Posterior cingulate gyrus (tissue), 11 donors: ENCODE measurements around the gene AFG1L.
"Not testable (repeated sequence)": the region's sequence is repeated elsewhere in the genome, so short reads cannot be mapped to it uniquely, and the experiment has no call there.

Experiments
- DNase-seq, 10 donors: peaks; one replicate each; pipeline versions ENCODE4 v3.0.0 to v3.0.0-alpha.2; 2020 to 2021; ENCODE audit warnings: mixed read lengths in 3 of 10
- intact Hi-C: fragments of 100-400 bp; cut with DNase I; formaldehyde crosslinking; loops from one replicate; pipeline ENCODE4 v1.15.1; 2023

The AFG1L gene

DNA sequence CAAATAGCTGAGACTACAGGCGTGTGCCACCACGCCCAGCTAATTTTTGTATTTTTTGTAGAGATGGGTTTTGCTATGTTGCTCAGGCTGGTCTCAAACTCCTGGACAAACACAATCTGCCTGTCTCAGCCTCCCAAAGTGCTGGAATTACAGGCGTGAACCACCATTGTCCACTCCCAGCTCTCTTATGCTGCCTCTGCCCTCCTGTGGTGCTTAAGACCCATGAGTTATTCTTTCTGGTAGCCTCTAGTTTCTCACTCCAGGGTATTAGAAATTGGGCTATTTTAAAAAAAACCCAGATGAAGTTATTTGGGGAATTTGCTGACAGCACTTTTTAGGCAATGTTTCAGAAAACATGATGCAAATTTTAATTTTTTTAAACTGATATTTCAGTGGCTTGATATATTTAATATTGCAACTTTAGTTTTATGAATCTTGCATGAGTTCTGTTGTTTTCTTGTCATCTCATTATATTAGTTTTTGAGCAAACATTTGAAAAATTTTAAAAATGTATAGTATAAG is 151.8 kb downstream of the AFG1L start:
- intact Hi-C loops, result no loop called here
- DNase-seq, result no peak

DNA sequence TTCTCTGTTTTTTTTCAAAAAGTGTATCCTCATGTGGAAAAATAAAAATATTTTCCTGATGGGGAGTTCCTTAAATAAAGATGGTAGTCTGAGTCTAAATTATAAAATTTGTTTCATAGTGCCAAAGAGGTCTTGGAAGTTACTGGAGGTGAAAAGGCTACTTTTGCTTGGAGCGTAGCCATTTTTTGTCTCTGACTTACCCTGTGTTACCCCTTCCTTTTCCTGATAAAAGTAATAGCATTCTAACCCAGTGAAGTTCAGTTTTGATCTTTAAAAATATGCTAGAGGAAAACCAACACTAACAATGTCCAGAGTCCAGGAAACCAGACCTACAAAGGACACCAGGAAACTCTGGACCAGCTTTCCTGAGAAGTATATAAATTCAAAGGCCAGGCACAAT is 153.6 kb downstream of the AFG1L start:
- intact Hi-C loops, result no loop called here
- no peak for DNase-seq

DNA sequence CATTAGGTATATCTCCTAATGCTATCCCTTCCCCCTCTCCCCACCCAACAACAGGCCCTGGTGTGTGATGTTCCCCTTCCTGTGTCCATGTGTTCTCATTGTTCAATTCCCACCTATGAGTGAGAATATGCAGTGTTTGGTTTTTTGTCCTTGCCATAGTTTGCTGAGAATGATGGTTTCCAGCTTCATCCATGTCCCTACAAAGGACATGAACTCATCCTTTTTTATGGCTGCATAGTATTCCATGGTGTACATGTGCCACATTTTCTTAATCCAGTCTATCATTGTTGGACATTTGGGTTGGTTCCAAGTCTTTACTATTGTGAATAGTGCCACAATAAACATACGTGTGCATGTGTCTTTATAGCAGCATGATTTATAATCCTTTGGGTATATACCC is 154.9 kb downstream of the AFG1L start:
- intact Hi-C loops, DNase-seq: not testable (repeated sequence)

DNA sequence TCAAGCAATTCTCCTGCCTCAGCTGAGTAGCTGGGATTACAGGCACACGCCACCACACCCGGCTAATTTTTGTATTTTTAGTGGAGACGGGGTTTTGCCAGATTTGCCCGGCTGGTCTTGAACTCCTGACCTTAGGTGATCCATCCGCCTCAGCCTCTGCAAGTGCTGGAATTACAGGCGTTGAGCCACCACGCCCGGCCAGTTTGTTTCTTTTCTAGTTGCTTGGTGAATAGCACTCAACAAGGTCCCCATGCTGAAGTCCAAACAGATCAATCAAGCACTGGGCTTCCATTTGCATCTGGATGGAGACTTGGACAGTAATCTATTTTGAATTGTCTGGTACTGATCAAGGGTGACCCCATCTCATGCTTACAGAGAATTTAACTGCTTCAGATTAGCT is 157.0 kb downstream of the AFG1L start:
- DNase-seq, result no peak
- intact Hi-C loops, result no loop called here

DNA sequence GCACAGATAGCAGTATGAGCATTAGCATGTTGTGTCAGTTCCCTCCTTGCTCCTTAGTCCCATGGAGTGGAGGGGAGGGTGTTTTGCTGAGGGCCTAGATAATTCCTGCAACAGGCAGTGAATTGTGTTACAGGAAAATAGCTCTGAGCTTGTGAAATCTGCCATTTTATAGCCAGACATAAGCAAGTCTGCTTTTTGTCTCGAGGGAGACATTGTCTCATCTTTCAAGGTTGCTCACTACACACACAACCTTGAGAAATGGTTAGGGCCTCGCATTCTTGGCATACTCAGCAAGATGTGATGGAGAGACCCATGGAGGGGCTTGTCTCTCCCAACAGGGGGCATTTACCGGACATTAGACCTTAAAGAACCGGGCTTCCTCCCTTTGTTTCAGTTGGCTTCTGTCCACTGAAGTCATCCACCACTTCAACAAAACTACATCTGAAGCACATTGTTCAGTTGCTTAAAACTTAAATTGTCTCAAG is 157.9 kb downstream of the AFG1L start:
- intact Hi-C loops, result no loop called here
- no peak for DNase-seq

DNA sequence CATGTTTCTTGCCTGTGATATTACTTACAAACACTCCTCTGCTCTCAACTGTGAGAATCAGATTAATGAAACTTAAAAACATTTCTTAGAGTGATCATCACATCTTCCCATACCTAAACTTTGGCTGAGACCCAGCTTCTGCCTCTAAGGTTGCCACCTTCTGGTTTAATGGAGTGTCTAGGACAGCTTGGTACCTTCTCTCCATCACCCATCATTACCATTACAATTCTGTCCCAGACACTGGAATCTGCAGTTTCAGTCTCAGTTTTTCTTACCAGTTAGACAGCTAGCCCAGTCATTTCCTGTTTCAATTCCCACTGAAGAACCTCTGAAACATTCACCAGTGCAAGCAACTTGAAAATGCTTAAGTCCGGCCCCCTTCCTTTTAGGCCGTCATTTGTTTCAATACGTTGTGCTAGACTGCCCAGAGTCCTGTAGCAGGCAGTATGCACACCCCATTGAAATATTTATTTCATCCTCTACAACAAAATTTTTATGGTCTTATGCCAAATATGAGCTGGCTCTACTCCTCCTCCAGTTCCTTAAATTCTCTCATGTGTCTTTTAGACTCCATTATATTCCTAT is 158.8 kb downstream of the AFG1L start:
- intact Hi-C loops, result no loop called here
- DNase-seq, result no peak

DNA sequence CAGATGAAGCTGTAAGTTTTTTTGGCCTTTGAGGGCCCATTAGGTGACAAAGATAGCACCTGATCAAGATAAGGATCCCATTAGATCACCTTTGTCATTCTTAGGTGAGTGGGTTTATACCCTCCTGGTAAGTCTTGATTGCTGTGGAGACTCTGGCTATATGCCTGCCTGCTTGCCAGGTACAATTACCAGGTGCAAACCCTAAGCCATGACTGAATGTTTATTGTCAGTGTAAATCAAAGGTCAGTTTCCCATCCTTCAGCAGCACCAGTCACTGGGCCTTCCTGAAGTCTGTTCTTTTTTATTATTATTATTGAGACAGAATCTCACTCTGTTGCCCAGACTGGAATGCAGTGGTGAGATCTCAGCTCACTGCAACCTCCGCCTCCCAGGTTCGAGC is 159.5 kb downstream of the AFG1L start:
- DNase-seq, result no peak
- intact Hi-C loops, result no loop called here

DNA sequence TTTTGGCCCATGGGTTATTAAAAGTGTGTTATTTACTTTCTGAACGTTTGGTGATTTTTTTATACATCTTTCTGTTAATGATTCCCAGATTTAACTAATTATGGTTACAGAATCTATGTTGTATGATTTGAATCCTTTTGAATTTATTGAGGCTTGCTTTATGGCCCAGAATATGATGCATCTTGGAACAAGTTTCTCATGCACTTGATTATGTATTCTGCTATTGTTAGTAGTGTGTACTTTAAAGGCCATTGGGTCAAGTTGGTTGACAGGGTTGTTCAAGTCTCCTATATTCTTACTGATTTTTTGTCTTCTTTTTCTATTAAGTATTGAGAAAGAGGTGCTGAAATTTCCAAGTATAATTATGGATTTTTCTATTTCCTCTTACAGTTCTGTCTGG is 160.8 kb downstream of the AFG1L start:
- intact Hi-C loops, result no loop called here
- no peak for DNase-seq

DNA sequence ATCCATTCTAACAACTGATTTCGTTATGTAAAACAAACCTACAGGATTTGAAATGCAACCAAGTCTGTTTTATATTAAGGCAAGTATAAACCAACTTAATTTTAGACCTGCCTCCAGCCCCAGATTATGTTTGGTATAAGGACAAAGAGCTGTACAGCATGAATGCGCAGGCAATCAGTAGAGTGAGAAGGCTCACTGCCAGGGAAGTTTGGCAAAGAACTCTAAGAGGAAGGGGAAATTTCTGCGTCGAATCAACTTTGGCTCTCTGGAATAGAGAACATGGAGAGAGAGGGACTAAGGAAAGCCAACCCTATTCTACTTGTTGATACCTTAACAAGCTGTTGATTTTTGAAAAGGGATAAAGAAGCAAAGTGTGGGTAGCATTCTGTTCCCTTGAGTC is 168.9 kb downstream of the AFG1L start:
- no peak for DNase-seq
- intact Hi-C loops, result no loop called here

DNA sequence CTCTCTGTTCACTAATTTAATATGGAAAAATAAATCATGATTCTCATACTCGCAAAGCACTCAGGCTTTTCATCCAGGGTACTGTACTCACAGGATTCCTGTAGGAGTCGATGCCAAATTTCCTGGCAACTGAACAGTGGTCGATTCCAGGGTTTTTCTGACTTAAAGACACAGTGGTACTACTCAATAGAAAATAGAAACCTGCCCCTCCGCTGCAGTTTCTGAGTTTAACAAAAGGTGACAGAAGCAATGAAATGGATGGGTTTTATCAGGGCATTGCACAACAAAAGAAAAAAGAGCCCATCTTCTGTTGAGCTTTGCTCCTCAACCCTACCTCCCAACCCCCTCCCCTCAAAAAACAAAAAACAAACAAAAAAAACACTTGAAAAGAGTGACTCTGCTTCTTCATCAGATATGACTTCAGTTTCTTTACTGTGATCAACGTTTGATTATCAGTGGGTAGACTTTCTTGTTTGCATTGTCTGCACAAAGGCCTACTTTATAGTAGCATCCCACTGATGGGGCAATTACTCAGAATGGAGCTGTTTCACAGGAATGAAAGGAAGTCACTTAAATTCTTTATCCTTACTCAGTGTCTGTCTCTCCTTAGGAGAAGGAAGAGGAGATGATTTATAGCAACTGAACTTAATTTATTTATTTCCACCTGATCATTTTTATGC is 169.7 kb downstream of the AFG1L start:
- intact Hi-C loops, result no loop called here
- DNase-seq, result no peak

DNA sequence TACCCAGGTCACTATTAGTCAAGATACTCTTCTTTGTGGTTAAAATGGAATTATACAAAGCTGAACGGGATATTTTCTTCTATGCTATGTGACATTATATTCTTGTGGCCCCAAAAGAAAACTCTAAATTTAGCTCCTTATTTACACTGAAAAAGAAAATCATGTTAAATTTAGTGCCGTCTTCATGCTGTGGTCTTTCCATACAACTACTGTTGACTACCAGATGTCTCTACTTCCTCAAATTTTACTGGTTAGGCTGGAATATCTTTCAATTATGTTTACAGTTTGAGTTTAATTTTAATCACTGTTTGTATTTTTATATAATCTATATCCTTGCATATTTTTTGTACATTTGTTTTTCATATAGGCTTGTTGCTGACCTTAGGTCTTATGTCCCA is 170.2 kb downstream of the AFG1L start:
- DNase-seq, result no peak
- intact Hi-C loops, result no loop called here

DNA sequence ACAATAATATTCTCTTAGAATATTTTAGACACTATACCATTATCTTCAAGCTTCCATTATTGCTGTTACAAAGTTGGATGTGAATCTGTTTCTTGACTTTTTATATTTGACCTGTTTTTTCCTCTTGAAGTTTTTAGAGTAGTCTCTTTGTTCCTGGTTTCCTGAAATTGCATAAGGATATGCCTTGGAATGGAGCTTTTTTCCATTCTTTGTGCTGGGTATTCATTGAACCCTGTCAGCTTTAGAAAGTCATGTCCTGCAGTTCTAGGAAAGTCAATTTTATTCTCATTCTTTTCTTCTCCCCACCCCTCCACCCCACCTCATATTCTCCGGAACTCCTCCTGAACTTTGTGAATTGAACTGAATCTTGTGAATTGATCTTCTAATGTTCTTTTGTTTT is 173.5 kb downstream of the AFG1L start:
- intact Hi-C loops, result no loop called here
- no peak for DNase-seq

DNA sequence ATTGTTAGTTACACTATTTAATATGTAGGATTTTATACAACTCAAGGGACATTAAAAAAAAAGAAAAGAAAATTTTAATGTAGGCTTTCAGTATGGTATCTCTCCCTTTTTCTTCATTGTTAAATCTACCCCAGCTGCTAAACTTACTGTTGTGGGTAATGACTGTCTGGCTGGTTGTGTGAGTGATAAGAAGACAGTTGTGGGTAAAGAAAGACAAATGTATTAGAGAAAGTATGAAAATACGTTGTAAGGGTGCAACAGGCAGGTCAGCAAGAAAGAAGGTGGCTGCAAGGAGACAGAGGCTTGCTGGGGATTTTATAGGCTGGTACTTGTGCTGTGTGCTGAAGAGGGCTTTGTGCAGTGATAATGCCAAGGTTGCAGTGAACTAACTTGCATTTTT is 174.5 kb downstream of the AFG1L start:
- DNase-seq, result no peak
- intact Hi-C loops, result no loop called here

DNA sequence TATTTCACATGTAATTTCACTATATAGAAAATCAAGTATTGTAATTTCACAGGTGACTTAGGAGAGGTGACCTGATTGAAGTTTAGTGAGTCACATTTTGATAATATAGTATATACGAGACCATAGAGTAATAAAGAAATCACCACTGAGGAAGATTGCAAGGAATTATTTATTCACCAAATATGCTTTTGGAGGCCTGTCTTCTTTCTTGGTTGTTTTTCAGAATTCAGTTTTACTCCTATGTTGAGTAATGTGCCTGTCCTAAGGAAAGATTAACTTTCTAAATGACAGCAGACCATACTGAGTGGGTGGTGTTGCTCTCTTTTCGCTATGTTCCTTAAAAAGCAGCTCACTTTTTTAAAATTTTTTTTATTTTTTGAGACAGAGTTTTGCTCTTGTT is 178.3 kb downstream of the AFG1L start:
- intact Hi-C loops, result no loop called here
- no peak for DNase-seq

DNA sequence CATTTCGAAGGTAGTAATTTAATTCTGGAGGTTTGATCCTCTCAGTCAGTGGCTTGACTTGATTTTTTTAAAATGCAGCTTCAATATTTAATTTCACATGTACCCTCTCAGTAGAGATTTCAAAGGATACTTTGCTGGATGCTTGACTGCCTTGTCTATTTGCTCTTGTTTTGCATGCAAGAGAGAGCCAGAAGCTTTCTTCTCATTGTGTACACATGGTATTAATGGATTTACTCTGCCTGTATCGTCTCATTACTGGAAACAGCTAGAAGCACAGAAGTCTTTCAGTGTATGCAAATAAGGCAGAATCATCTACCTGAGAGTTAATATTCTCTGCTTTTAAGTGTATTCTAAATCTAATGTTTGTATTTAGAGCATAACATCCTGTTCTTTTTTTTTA is 181.5 kb downstream of the AFG1L start:
- intact Hi-C loops, result no loop called here
- DNase-seq, result no peak

DNA sequence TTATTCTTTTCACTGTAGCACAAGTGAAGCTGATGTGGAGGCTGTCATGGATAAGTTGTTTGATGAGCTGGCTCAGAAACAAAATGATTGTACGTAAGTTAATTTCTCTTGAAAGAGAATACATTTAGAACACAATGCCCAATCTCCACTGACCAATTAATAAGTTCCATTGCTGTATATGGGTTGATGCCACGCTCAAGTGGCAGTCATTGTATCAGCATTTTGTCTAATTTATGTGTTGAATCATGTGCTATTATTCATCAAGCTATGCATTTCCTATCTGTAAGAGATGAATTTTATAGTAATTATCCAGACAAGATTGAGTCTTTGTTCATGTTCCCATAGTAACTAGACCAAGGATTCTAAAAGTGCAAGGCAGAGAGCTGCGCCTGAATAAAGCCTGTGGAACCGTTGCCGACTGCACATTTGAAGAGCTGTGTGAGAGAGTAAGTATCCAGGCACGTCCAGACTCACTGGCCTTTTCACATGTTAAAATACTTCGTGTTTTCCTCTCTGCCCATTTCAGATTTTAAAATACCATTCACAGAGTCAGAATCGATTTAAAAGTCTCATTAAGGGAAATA is 182.1 kb downstream of the AFG1L start:
- intact Hi-C loops, result no loop called here
- peak in 5 of 10 donors; percentile 16 to 84 (median 43) for DNase-seq

DNA sequence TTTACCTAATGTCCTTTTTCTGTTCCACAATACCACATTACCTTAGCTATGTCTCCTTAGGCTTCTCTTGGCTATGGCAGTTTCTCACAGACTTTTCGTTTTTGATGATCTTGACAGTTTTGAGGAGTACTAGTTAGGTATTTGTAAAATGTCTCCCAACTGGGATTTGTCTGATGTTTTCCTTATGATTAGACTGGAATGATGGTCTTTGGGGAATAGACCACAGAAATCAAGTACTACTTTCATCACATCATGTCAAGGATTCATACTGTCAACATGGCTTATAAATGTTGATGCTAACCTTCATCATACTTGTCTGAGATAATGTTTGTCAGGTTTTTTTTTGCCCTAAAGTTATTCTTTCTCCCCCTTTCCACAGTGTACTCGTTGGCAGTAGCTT is 187.7 kb downstream of the AFG1L start:
- intact Hi-C loops, result no loop called here
- DNase-seq, result no peak

DNA sequence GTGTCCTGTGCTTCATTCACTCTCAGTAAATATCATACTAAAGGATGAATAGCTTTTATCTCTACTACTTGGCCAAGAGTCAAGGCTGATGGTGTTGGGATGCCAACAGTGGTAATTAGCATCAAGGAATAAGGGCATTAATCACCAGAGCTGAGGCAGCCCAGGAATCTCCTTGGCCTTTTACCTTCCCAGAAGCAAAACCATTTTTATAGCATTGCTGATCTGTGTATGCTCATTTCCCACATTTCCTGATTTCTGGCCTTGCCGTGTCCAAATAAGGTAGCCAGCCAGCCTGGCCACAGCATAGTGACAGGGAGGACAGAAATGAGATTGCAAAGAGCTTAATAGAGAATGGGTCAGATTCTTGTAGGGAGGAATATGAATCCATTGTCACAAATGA is 189.2 kb downstream of the AFG1L start:
- no peak for DNase-seq
- intact Hi-C loops, result no loop called here

DNA sequence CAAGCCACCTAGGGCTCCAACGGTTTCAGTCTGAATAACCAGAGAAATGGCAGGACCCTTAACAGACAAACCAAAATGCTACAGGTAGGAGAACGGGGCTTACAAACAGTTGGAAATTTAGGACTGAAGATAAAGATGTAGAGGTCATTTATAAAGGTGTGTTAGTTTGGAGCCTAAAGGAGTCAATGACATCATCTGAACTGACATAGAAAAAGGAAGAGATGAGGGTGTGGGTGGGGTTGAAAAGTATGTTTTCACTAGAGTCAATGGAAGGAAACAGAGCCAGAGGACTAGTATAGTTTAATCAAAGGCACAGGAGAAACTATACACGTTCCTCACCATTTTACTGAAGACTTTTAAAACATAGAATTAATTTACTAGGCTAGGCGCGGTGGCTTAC is 194.8 kb downstream of the AFG1L start:
- intact Hi-C loops, result no loop called here
- DNase-seq, result no peak

DNA sequence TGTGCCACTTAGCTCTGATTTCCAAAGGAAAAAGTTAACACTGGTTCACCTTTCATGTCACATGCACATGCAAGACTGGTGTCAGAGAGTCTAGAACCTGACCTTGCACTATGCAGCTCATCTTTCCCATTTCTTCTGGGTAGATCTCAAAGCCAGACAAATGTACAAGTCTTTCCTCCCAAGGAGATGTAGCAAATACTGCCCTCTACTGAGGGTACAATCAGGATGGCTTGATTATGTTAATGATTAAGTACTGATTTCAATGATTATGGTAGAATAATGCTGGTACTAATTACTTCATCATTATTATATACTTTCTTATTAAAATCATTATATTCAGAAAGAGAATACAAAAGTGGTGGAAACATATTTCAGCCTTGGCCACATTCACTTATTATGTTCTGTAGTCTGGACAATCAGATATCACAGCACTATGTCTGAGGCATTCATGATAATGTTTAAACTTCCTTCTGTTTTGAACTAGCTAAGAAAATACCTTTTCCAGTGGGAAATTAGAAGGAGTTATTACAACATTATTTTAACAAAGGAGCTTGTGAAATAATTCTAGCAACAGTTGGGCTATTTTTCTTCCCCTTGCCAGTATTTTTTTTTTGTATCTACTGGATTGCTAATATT is 197.4 kb downstream of the AFG1L start:
- DNase-seq, result no peak
- intact Hi-C loops, result loop anchor here (2.0 kb wide), 1 partner anchor 379 kb away; no protein-coding TSS in a partner anchor

DNA sequence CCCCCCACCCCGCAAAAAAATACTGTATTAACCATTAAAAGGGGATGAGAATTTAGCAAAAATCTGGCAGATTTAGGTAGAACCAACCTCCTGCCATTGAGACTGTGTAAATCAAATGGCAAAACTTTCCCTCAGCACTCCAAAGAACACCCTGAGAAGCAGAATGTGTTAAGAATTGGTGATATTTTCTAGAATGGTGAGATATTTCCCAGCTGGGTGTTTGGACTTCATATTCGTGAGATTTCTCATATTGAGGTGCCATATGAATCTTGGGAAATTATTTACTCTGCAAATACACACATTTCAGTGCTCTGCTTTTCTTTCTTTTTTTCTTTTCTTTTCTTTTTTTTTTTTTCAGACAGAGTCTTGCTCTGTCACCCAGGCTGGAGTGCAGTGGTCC is 199.6 kb downstream of the AFG1L start:
- no peak for DNase-seq
- intact Hi-C loops, result no loop called here

DNA sequence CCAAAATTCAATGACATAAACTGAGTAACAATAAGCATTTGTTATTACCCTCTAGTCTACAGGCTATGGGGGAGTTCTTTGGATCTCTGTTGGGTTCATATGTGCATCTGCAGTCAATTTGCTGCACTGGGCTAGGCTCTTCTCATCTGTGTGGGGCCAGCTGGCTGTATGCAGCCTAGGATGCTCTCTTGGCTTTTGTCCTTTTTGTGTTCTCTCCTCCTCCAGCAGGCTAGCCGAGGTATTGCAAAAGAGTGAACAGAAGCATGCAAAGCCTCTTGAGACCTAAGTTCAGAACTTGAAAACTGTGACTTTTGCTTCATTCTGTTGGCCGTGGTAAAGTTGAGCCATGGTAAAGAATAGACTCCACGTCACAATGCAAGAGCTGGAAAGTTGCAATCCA is 203.0 kb downstream of the AFG1L start:
- DNase-seq, result no peak
- intact Hi-C loops, result no loop called here
